Ovary (tissue), 9 donors: Measurements from ENCODE around the gene AIF1L. TPM values are rescaled to one million over a fixed set of nuclear protein-coding genes. Genes with fewer than 3 reads are reported as not detected.
"Not testable (repeated sequence)": the region's sequence is repeated elsewhere in the genome, so short reads cannot be mapped to it uniquely, and the experiment has no call there.

Experiments used
- DNase-seq, 5 donors: peaks; one replicate each; pipeline ENCODE4 v3.0.0-alpha.2; 2019 to 2020
- H3K27ac ChIP-seq, 2 donors: fragments of 200-600 bp; one replicate each; pipeline versions ENCODE4 v1.5.1 to v1.8.0; 2019 to 2022
- H3K27me3 ChIP-seq: fragments of 200-600 bp; one replicate; pipeline ENCODE4 v1.8.0; 2022
- H3K36me3 ChIP-seq: fragments of 200-600 bp; sonication (generic); one replicate; pipeline ENCODE4 v1.5.1; 2019
- H3K4me1 ChIP-seq: one replicate; pipeline ENCODE4 v1.8.1; 2013; ENCODE audit warnings: mild to moderate bottlenecking, moderate library complexity; ENCODE audit not compliant: insufficient read depth
- H3K4me3 ChIP-seq: fragments of 200-600 bp; sonication (generic); one replicate; pipeline ENCODE4 v1.5.1; 2017
- H3K9me3 ChIP-seq, 2 donors: fragments of 200-600 bp in 1 of 2; sonication (generic) in 1 of 2; one replicate each; pipeline versions ENCODE4 v1.5.1 to v1.8.1; 2013 to 2019; ENCODE audit warnings: mild to moderate bottlenecking in 1 of 2, moderate library complexity in 1 of 2
- CTCF ChIP-seq, 3 donors: fragments of 450-650 bp in 2 of 3; fragments of 200-600 bp in 1 of 3; IDR thresholded peaks; one replicate each; pipeline versions ENCODE4 v1.5.1 to v1.8.0; 2016 to 2022; ENCODE audit warnings: antibody characterized with exemption in 3 of 3, mild to moderate bottlenecking in 1 of 3
- EP300 ChIP-seq: sonication (generic); formaldehyde crosslinking; IDR thresholded peaks from one replicate; pipeline ENCODE4 v1.6.1; 2017; ENCODE audit warnings: antibody characterized with exemption
- POLR2A ChIP-seq: fragments of 450-650 bp; IDR thresholded peaks from one replicate; pipeline ENCODE4 v1.6.1; 2017; ENCODE audit warnings: antibody characterized with exemption, mild to moderate bottlenecking, moderate library complexity
- WGBS, 3 donors: extraction: QIAGEN DNeasy Blood & Tissue Kit in 1 of 3; methylation state at CpG; one replicate each; pipeline versions ENCODE4 v1.1.5 to v1.1.7; 2013 to 2017; 5-methylcytosine and 5-hydroxymethylcytosine counted together
- intact Hi-C, 4 donors: fragments of 100-400 bp; cut with DNase I; formaldehyde crosslinking; loops; one replicate each; pipeline versions ENCODE4 v1.11.0 to v1.15.1; 2022 to 2023
- polyA plus RNA-seq, 2 donors: library from polyadenylated mRNA; stranded (reverse); fragments of 200-250 nt in 1 of 2; fragments of 350-450 nt in 1 of 2; fragmentation: Illumina TruSeq in 1 of 2; extraction: RNeasy Lipid Tissue Mini Kit (QIAGEN cat#74804) in 1 of 2; gene quantifications; one replicate each; pipeline ENCODE4 v1.2.3, GENCODE V29; 2013 to 2014
- total RNA-seq, 7 donors: library from RNA; depleted of rRNA in 2 of 7; stranded (reverse); fragments of >200 nt in 2 of 7; fragmentation: NEBNext Ultra II Directional in 3 of 7; extraction: Animal tissue kit (Norgen Biotek cat#: 25700) in 3 of 7; gene quantifications; one replicate each; pipeline versions ENCODE4 v1.1.0 to v1.2.4, GENCODE V29; 2016 to 2023
- donor health status: DM: no; HTN: no; CAD: no; lungs with moderate emphysema.
- donor health status: DM: no; HTN: no; CAD: no.
- donor health status: Bipolar disorder and iron deficiency.
- donor health status: DM: yes; HTN: yes; CAD: no.
- donor health status: DM: no; HTN: no; CAD: no.
- donor health status: DM: yes; HTN: yes; CAD: no.

Gene AIF1L
- total and polyA plus RNA-seq, 9 donors = 2.4 to 35.6 (median 6.3) TPM

DNA sequence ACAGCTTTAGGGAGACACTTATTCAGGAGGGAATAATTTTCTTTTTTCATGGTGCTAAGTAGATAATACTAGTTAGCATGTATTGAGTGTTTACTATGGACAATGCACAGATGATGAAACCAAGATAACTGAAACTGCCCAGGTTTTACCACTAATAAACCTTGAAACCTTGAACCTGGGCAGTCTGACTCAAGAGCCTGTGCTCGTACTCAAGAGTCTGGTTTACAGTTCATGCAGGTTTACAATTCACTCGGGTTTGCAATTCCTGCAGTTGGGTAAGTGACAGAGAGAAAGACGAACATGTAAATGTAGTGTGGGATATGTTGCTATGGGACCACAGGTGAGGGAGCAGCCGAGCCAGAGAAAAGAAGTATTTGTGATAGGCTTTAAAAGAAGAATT lies 57.3 kb downstream of the AIF1L start:
- H3K9me3 ChIP-seq = no peaks in the 10 kb centered on the region
- WGBS, 3 donors = 89 to 94% (median 92%) methylated on average over 4 of the region's 4 CpGs
- TF ChIP-seq EP300 = no peak
- no peak for TF ChIP-seq CTCF (IDR thresholded peaks at IDR 0.05)
- TF ChIP-seq POLR2A = no peak
- DNase-seq = no peak
- peaks cover 2% of the 10 kb centered on the region for H3K27me3 ChIP-seq
- no peak overlapping the region for H3K27ac ChIP-seq
- intact Hi-C loops = no loop called here
- no peaks in the 10 kb centered on the region for H3K36me3 ChIP-seq
- no peak overlapping the region for H3K4me3 ChIP-seq
- no peaks in the 10 kb centered on the region for H3K4me1 ChIP-seq

DNA sequence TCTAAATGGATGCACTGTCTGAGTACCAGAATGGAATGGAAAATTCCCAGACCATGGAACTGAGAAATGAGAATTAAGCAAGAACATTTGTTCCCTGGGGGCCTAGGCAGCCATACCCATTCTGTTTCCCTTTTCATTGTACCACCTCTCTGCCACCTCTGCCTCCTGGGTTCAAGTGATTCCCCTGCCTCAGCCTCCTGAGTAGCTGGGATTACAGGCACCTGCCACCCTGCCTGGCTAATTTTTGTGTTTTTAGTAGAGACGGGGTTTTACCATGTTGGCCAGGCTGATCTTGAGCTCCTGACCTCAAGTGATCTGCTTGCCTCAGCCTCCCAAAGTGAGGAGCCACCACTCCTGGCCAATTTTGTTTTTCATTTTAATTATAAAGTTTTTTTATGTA lies 62.3 kb downstream of the AIF1L start:
- H3K27me3 ChIP-seq, DNase-seq, intact Hi-C loops, H3K27ac ChIP-seq, H3K4me3 ChIP-seq, H3K4me1 ChIP-seq, H3K36me3 ChIP-seq, H3K9me3 ChIP-seq: not testable (repeated sequence)
- 78 to 92% (median 91%) methylated on average over 1 of the region's 1 CpG for WGBS, 3 donors

GRCh38 chr9:131160416-131161112 lies 64.2 kb downstream of the AIF1L start:
- no peaks in the 10 kb centered on the region for H3K9me3 ChIP-seq
- intact Hi-C loops = no loop called here
- TF ChIP-seq POLR2A (no peak), CTCF (IDR thresholded peaks at IDR 0.05) (no peak), EP300 (no peak)
- H3K4me1 ChIP-seq = no peaks in the 10 kb centered on the region
- H3K4me3 ChIP-seq = no peak overlapping the region
- H3K27ac ChIP-seq = no peak overlapping the region
- no peak for DNase-seq
- H3K27me3 ChIP-seq = no peaks in the 10 kb centered on the region
- no peaks in the 10 kb centered on the region for H3K36me3 ChIP-seq
- WGBS, 3 donors = 97 to 100% (median 100%) methylated on average over 1 of the region's 1 CpG

DNA sequence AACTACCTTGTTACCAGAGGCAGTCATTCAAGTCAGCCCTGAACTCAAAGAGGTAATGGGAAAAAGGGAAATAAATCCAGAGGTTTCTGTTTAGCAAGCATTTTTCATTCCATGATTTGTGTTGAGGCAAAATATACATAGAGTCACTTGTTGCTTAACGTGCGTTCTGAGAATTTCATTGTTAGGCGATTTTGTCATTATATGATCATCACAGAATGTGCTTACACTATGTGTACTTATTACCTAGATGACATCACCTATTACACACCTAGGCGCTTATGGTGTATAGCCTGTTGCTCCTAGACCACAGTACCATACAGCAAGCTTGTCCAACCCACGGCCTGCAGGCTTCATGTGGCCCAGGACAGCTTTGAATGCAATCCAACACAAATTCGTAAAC lies 65.3 kb downstream of the AIF1L start:
- TF ChIP-seq POLR2A (no peak), EP300 (no peak)
- Histone ChIP-seq H3K9me3 (no peaks in the 10 kb centered on the region), H3K27ac (no peak overlapping the region), H3K36me3 (no peaks in the 10 kb centered on the region), H3K27me3 (no peaks in the 10 kb centered on the region), H3K4me3 (no peak overlapping the region), H3K4me1 (no peaks in the 10 kb centered on the region)
- WGBS, 3 donors = 80 to 84% (median 82%) methylated on average over 6 of the region's 6 CpGs
- no peak for DNase-seq
- intact Hi-C loops = no loop called here

- H3K27ac ChIP-seq = no peak overlapping the region
- H3K36me3 ChIP-seq = no peaks in the 10 kb centered on the region
- no peak for DNase-seq
- intact Hi-C loops = no loop called here
- no peaks in the 10 kb centered on the region for H3K9me3 ChIP-seq
- TF ChIP-seq EP300 = no peak
- TF ChIP-seq POLR2A = no peak
- TF ChIP-seq CTCF (IDR thresholded peaks at IDR 0.05) = no peak
- H3K27me3 ChIP-seq = no peaks in the 10 kb centered on the region
- 95 to 96% (median 96%) methylated on average over 4 of the region's 4 CpGs for WGBS, 3 donors
- H3K4me3 ChIP-seq = no peak overlapping the region
- H3K4me1 ChIP-seq = no peaks in the 10 kb centered on the region
Measured at GRCh38 chr9:131162886-131163285, 66.6 kb downstream of the AIF1L start.
